Islet of Langerhans (tissue), 1 donor: ENCODE measurements around the gene ICAM3.

Experiments used
- FAIRE-seq: peaks from one replicate; lab custom pipeline; 2011; peaks lifted over from hg19 to GRCh38; lab: Jason Lieb, UNC

The ICAM3 gene

GRCh38 chr19:10318807-10319682 is 20.4 kb downstream of the ICAM3 start:
- FAIRE-seq: no peak

DNA sequence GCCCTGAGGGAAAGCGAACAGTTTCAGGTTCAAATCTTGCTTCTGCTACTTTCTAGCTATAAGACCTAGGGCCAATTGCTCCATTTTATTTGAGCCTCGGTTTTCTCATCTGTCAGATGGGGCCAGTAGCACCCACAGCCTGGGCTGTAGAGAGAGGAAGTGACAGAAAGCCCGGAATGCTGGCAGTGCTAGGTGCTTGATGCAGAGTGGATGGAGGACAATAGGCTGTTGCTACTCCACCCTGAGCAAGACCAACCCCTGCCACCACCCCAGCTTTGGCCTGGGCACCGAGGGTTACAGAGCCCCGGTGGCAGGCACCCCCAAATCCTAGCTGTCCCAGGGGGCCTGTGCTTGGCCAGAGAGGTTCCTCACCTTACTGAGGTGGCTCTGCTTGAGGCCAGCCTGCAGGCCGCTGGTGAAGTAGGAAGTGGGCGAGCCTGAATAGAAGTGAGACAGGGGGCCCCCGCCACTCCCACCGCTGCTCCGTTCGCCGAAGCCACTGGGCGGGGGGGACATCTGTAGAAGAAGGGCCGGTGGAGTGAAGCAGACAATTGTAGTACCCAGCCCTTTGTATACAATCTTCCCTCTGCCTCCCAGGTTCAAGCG is 21.5 kb downstream of the ICAM3 start:
- FAIRE-seq: no peak

- no peak for FAIRE-seq
Observed at GRCh38 chr19:10317045-10317856, 22.2 kb downstream of the ICAM3 start.

GRCh38 chr19:10316229-10317044 is 23.0 kb downstream of the ICAM3 start:
- FAIRE-seq: no peak

GRCh38 chr19:10315335-10316214 is 23.8 kb downstream of the ICAM3 start, which contains the start of gene FDX2:
FDX2 (minus strand) TSS chr19:10316015; CDS start chr19:10315996, 19 bp downstream.
- no peak for FAIRE-seq

- no peak for FAIRE-seq
Observed at GRCh38 chr19:10309423-10309822, 30.0 kb downstream of the ICAM3 start, which contains the start of gene ZGLP1. ZGLP1 (minus strand) TSS chr19:10309815.

- no peak for FAIRE-seq
Observed at GRCh38 chr19:10306327-10306726, 33.1 kb downstream of the ICAM3 start.

DNA sequence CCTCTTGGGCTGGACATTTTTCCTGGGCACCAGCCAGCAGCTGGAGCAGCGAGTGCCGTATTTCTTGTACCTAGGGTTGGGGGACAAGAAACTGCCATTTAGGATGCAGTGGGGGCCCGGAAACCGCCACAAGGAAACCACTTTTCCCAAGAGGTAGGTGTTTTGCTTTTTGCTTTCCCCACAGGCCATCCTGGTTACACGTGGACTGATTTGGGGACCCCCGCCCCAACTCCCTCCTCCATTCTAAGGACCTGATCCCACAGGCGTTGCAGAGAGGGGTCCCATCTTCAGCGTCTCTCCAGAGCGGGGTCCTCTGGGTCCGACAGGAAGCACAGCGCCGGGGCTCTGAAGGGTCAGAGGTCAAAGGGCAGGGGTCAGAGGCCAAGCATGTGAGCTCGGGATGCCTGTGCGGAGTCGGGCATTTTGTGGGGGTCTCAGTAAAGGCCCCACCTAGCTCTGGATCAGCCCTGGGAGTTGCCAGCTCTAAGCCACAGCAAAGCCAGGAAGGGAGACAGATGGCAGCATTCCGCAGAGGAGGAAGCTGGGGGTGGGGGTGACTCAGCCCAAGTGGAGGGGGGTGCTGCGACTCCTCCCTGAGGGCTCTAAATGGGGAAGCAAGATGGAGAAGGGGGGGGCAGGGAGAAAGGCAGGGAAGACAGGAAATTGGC is 34.2 kb downstream of the ICAM3 start:
- no peak for FAIRE-seq

DNA sequence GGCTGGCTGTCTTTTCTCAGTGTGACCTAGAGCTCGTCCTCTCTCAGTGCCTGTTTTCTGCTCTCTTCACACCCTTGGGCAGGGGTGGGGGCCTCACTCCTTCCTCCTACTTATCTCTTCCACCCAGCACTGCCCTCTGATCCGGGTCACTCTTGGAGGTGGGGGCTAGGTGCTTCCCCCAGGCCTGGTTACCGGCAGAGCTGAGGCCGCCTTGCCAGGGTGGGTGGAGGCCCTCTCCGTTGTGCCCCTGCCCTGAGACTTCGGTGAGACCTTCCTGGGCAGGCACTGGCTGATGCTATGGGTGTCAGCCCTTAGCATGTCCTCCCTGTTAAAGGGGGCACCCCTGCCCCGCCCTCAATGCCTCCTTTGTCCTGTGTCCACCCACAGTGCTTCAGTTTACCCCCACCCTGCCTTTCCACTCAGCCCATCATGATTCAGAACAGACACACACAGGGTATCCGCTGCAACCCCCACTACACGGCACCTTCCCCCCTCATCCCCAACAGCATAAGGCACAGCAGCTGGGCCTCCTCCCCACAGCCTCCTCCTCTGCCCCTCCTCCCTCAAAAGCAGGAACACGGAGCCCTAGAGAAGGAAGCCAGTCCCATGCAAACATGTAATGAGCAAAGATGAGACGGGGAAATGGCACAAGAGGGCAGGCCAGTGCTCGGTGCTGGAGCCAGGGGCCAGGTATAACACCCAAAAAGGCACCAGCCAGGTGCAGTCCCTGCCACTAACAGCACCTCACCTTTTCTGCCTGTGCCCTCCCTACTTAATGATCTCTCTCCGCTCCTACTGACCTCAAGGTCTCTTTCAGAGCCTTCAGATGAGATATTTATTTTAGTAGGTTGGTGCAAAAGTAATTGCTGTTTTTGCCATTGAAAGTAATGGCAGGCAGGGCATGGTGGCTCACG is 39.6 kb downstream of the ICAM3 start:
- FAIRE-seq: no peak

- FAIRE-seq: no peak
Observed at GRCh38 chr19:10295847-10296591, 43.4 kb downstream of the ICAM3 start.

DNA sequence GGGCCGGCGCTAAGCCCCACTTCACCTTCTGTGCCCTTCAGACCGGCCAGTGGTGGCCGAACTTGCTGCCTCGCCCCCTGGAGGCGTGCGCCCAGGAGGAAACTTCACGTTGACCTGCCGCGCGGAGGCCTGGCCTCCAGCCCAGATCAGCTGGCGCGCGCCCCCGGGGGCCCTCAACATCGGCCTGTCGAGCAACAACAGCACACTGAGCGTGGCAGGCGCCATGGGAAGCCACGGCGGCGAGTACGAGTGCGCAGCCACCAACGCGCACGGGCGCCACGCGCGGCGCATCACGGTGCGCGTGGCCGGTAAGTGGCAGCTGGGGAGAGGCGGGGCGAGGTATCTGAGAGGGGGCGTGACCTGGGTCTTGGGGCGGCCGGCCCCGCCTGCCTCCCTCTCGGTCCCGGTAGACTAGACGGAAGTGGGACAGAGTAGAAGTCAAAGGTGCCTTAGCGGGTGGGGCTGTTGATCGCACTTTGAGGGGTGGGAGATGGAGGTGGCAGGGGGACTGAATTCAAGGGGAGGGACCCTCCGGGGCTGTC is 44.0 kb downstream of the ICAM3 start:
- no peak for FAIRE-seq

DNA sequence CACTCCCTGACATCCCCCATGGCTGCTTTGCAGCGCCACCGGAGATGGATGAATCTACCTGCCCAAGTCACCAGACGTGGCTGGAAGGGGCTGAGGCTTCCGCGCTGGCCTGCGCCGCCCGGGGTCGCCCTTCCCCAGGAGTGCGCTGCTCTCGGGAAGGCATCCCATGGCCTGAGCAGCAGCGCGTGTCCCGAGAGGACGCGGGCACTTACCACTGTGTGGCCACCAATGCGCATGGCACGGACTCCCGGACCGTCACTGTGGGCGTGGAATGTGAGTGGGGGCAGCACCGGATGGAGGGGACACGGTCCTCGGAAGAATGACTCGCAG is 45.1 kb downstream of the ICAM3 start:
- FAIRE-seq: no peak

DNA sequence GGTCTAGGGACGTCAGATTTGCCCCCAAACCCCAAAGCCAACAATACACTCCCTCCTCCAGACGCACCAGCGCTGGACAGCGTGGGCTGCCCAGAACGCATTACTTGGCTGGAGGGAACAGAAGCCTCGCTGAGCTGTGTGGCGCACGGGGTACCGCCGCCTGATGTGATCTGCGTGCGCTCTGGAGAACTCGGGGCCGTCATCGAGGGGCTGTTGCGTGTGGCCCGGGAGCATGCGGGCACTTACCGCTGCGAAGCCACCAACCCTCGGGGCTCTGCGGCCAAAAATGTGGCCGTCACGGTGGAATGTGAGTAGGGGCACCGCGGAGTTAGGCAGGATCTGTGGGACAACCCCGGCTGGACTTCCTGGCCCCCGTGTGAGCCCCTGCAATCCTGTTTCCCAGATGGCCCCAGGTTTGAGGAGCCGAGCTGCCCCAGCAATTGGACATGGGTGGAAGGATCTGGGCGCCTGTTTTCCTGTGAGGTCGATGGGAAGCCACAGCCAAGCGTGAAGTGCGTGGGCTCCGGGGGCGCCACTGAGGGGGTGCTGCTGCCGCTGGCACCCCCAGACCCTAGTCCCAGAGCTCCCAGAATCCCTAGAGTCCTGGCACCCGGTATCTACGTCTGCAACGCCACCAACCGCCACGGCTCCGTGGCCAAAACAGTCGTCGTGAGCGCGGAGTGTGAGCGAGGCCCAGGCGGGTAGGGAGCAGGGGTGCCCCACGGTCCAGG is 45.6 kb downstream of the ICAM3 start:
- no peak for FAIRE-seq

- FAIRE-seq: no peak
Observed at GRCh38 chr19:10292789-10293636, 46.4 kb downstream of the ICAM3 start.

DNA sequence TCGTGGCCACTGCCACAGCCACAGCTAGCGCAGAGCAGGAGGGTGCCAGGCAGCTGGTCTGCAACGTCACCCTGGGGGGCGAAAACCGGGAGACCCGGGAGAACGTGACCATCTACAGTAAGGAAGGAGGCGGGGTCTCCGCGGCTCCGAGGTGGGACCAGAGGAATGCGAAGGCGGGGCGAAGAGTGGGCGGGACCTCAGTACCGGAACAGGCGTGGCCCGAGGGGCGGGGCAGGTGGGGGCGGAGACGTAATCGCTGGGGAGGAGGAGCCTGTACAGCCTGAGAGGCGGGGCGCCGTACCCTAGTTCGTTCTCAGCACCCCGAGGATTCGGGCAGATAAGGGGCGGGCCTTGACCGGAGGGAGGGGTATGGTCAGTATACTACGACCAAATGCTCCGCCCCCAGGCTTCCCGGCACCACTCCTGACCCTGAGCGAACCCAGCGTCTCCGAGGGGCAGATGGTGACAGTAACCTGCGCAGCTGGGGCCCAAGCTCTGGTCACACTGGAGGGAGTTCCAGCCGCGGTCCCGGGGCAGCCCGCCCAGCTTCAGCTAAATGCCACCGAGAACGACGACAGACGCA is 47.1 kb downstream of the ICAM3 start:
- FAIRE-seq: no peak

DNA sequence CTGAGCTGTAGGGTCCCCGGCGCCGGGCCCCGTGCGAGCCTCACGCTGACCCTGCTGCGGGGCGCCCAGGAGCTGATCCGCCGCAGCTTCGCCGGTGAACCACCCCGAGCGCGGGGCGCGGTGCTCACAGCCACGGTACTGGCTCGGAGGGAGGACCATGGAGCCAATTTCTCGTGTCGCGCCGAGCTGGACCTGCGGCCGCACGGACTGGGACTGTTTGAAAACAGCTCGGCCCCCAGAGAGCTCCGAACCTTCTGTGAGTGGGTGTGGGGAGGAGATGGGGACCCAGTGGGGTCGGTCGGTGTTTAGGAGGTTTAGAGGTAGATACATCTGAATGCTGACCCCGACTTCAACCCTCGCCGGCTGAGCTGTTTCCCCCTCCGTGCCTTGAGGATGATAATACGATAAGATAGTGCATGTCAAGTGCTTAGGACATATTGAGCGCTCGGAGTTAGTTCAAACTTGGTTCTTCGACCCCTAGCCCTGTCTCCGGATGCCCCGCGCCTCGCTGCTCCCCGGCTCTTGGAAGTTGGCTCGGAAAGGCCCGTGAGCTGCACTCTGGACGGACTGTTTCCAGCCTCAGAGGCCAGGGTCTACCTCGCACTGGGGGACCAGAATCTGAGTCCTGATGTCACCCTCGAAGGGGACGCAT is 47.7 kb downstream of the ICAM3 start:
- no peak for FAIRE-seq
